Liver (tissue), 9 donors: ENCODE results near the gene TMC2. TPM values are rescaled to one million over a fixed set of nuclear protein-coding genes. Genes with fewer than 3 reads are reported as not detected.

Source experiments
- DNase-seq: peaks from one replicate; pipeline ENCODE4 v3.0.0-alpha.2; 2017; ENCODE audit warnings: low spot score
- H3K27ac ChIP-seq, 2 donors: one replicate each; pipeline ENCODE4 v1.7.0; 2013; ENCODE audit warnings: inconsistent platforms in 2 of 2, low read length in 2 of 2, control low read depth in 1 of 2, low read depth in 1 of 2, mild to moderate bottlenecking in 1 of 2
- H3K27me3 ChIP-seq, 4 donors: one replicate each; pipeline versions ENCODE4 v1.6.1 to v1.7.0; 2013; ENCODE audit warnings: low read length in 3 of 4, inconsistent platforms in 1 of 4, mild to moderate bottlenecking in 1 of 4, moderate library complexity in 1 of 4; ENCODE audit not compliant: control insufficient read depth in 4 of 4, insufficient read depth in 4 of 4
- H3K36me3 ChIP-seq, 4 donors: one replicate each; pipeline versions ENCODE4 v1.6.1 to v1.7.0; 2013; ENCODE audit warnings: low read length in 3 of 4, mild to moderate bottlenecking in 3 of 4, low read depth in 1 of 4, moderate library complexity in 1 of 4; ENCODE audit not compliant: control insufficient read depth in 4 of 4, insufficient read depth in 3 of 4
- H3K4me1 ChIP-seq, 4 donors: one replicate each; pipeline versions ENCODE4 v1.6.1 to v1.7.0; 2013; ENCODE audit warnings: low read length in 3 of 4, mild to moderate bottlenecking in 3 of 4, moderate library complexity in 1 of 4; ENCODE audit not compliant: control insufficient read depth in 4 of 4, insufficient read depth in 4 of 4
- H3K4me3 ChIP-seq, 3 donors: one replicate each; pipeline versions ENCODE4 v1.6.1 to v1.7.0; 2013; ENCODE audit warnings: low read length in 3 of 3, control low read depth in 1 of 3, low read depth in 1 of 3, mild to moderate bottlenecking in 1 of 3
- H3K9ac ChIP-seq, 2 donors: one replicate each; pipeline ENCODE4 v1.7.0; 2013; ENCODE audit warnings: low read length in 2 of 2, mild to moderate bottlenecking in 2 of 2, moderate library complexity in 2 of 2, control low read depth in 1 of 2, low read depth in 1 of 2
- H3K9me3 ChIP-seq, 4 donors: one replicate each; pipeline versions ENCODE4 v1.6.1 to v1.7.0; 2013; ENCODE audit warnings: low read length in 3 of 4; ENCODE audit not compliant: control insufficient read depth in 4 of 4
- EGR1 ChIP-seq, 2 donors: IDR thresholded peaks; 2 replicates each; pipeline ENCODE4 v1.6.1; 2016 to 2018; ENCODE audit warnings: antibody characterized with exemption in 2 of 2, low read depth in 2 of 2
- FOXA1 ChIP-seq: IDR thresholded peaks from 2 replicates; pipeline ENCODE4 v1.6.1; 2016; ENCODE audit warnings: antibody characterized with exemption
- FOXA2 ChIP-seq: IDR thresholded peaks from 2 replicates; pipeline ENCODE4 v1.6.1; 2016; ENCODE audit warnings: antibody characterized with exemption
- GABPA ChIP-seq, 2 donors: IDR thresholded peaks in 1 of 2; conservative IDR thresholded peaks in 1 of 2; 2 replicates each; pipeline ENCODE4 v1.6.1; 2016; ENCODE audit warnings: antibody characterized with exemption in 2 of 2, mild to moderate bottlenecking in 1 of 2, moderate library complexity in 1 of 2
- HNF4A ChIP-seq, 2 donors: conservative IDR thresholded peaks; 2 replicates each; pipeline ENCODE4 v1.6.1; 2016; ENCODE audit warnings: antibody characterized with exemption in 2 of 2, mild to moderate bottlenecking in 2 of 2
- JUND ChIP-seq, 2 donors: IDR thresholded peaks; 2 replicates each; pipeline ENCODE4 v1.6.1; 2016; ENCODE audit warnings: antibody characterized with exemption in 2 of 2
- NR2F2 ChIP-seq: IDR thresholded peaks from 2 replicates; pipeline ENCODE4 v1.6.1; 2016; ENCODE audit warnings: antibody characterized with exemption
- RAD21 ChIP-seq, 2 donors: IDR thresholded peaks; 2 replicates each; pipeline ENCODE4 v1.6.1; 2016; ENCODE audit warnings: antibody characterized with exemption in 2 of 2, mild to moderate bottlenecking in 2 of 2
- RXRA ChIP-seq, 2 donors: IDR thresholded peaks; 2 replicates each; pipeline ENCODE4 v1.6.1; 2017 to 2018; ENCODE audit warnings: antibody characterized with exemption in 2 of 2, mild to moderate bottlenecking in 1 of 2
- SP1 ChIP-seq: IDR thresholded peaks from 2 replicates; pipeline ENCODE4 v1.6.1; 2018; ENCODE audit warnings: antibody characterized with exemption, mild to moderate bottlenecking
- TAF1 ChIP-seq: conservative IDR thresholded peaks from 2 replicates; pipeline ENCODE4 v1.6.1; 2016; ENCODE audit warnings: antibody characterized with exemption, mild to moderate bottlenecking
- YY1 ChIP-seq: IDR thresholded peaks from 2 replicates; pipeline ENCODE4 v1.6.1; 2016; ENCODE audit warnings: antibody characterized with exemption, mild to moderate bottlenecking
- WGBS: extraction: QIAGEN DNeasy Blood & Tissue Kit; methylation state at CpG from one replicate; pipeline ENCODE4 v1.1.7; 2013; 5-methylcytosine and 5-hydroxymethylcytosine counted together
- polyA plus RNA-seq, 2 donors: library from polyadenylated mRNA; stranded (reverse) in 1 of 2; unstranded in 1 of 2; fragments of 200-250 nt in 1 of 2; fragments of >200 nt in 1 of 2; fragmentation: Nextera tagmentation in 1 of 2; extraction: Ambion mirVana in 1 of 2; gene quantifications; one replicate each; pipeline versions ENCODE4 v1.2.1 to v1.2.3, GENCODE V29; 2013 to 2015
- total RNA-seq, 2 donors: library from RNA; depleted of rRNA; stranded (reverse); fragments of >200 nt; gene quantifications; one replicate each; pipeline ENCODE4 v1.2.3, GENCODE V29; 2014
- TF ChIP-seq, protein P1 (sequence below): IDR thresholded peaks from 2 replicates; pipeline ENCODE4 v1.6.1; 2016; ENCODE audit warnings: antibody characterized with exemption
- TF ChIP-seq, protein P2 (sequence below): IDR thresholded peaks from 2 replicates; pipeline ENCODE4 v1.6.1; 2016; ENCODE audit warnings: antibody characterized with exemption
- TF ChIP-seq, protein P3 (sequence below): fragments of 150-350 bp; IDR thresholded peaks from 2 replicates; pipeline ENCODE4 v1.5.1; 2017; ENCODE audit warnings: improper control_type of control experiment, low read depth, low read length; ENCODE audit not compliant: missing input control
- TF ChIP-seq, protein P4 (sequence below): IDR thresholded peaks from 2 replicates; pipeline ENCODE4 v1.6.1; 2016; ENCODE audit warnings: antibody characterized with exemption, mild to moderate bottlenecking
- TF ChIP-seq, protein P5 (sequence below): IDR thresholded peaks from 2 replicates; pipeline ENCODE4 v1.6.1; 2016; ENCODE audit warnings: antibody characterized with exemption
- donor health status: healthy.
- donor health status: healthy.
- donor health status: healthy.
- donor health status: healthy.
- donor health status: healthy.

The TMC2 gene
- total and polyA plus RNA-seq, 4 donors: not detected

DNA sequence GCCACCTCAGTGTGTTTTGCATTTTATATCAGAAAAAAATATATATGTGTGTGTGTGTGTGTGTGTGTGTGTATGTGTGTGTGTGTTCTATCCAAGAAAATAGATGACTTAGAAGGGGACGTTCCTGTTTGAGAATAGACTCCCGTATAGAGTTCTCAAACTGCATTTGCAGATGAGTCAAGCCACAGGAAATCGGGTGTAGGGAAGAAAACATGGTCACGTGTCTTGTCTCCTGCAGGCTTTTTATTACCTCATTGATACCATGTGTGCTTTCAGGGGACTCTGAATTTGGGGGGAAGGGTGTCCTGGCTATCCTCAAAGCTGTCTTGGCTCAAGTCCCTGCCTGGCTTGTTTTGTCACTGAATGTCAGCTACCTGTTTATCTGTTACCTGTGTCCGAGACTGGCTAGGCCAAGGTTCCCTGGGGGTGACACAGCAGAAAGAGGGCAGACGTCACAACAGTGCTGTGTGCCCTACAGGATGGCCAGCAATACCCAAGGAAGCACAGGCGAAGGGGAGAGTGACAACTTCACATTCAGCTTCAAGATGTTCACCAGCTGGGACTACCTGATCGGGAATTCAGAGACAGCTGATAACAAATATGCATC is 60.4 kb downstream of the TMC2 start:
- Histone ChIP-seq H3K9ac (no peak overlapping the region), H3K36me3 (no peaks in the 10 kb centered on the region), H3K27me3 (peaks cover 0 to 3% (median 0%) of the 10 kb centered on the region in 4 donors), H3K9me3 (no peaks in the 10 kb centered on the region), H3K4me3 (no peak overlapping the region), H3K4me1 (no peaks in the 10 kb centered on the region), H3K27ac (no peak overlapping the region)
- TF ChIP-seq RAD21 (IDR thresholded peaks at IDR 0.05) (no peak), SP1 (no peak), FOXA2 (no peak), TAF1 (no peak), NR2F2 (no peak), JUND (IDR thresholded peaks at IDR 0.05) (no peak), FOXA1 (no peak), HNF4A (conservative IDR thresholded peaks at IDR 0.05) (no peak), GABPA (IDR thresholded peaks at IDR 0.05 in 1 of 2, conservative IDR thresholded peaks at IDR 0.05 in 1 of 2) (no peak), RXRA (IDR thresholded peaks at IDR 0.05) (no peak), YY1 (no peak), EGR1 (IDR thresholded peaks at IDR 0.05; ENCODE audit: low read depth in 2 of 2) (no peak)
- TF ChIP-seq, protein P1, sequence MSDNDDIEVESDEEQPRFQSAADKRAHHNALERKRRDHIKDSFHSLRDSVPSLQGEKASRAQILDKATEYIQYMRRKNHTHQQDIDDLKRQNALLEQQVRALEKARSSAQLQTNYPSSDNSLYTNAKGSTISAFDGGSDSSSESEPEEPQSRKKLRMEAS: no peak
- TF ChIP-seq, protein P2, sequence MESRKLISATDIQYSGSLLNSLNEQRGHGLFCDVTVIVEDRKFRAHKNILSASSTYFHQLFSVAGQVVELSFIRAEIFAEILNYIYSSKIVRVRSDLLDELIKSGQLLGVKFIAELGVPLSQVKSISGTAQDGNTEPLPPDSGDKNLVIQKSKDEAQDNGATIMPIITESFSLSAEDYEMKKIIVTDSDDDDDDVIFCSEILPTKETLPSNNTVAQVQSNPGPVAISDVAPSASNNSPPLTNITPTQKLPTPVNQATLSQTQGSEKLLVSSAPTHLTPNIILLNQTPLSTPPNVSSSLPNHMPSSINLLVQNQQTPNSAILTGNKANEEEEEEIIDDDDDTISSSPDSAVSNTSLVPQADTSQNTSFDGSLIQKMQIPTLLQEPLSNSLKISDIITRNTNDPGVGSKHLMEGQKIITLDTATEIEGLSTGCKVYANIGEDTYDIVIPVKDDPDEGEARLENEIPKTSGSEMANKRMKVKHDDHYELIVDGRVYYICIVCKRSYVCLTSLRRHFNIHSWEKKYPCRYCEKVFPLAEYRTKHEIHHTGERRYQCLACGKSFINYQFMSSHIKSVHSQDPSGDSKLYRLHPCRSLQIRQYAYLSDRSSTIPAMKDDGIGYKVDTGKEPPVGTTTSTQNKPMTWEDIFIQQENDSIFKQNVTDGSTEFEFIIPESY: no peak
- TF ChIP-seq, protein P3, sequence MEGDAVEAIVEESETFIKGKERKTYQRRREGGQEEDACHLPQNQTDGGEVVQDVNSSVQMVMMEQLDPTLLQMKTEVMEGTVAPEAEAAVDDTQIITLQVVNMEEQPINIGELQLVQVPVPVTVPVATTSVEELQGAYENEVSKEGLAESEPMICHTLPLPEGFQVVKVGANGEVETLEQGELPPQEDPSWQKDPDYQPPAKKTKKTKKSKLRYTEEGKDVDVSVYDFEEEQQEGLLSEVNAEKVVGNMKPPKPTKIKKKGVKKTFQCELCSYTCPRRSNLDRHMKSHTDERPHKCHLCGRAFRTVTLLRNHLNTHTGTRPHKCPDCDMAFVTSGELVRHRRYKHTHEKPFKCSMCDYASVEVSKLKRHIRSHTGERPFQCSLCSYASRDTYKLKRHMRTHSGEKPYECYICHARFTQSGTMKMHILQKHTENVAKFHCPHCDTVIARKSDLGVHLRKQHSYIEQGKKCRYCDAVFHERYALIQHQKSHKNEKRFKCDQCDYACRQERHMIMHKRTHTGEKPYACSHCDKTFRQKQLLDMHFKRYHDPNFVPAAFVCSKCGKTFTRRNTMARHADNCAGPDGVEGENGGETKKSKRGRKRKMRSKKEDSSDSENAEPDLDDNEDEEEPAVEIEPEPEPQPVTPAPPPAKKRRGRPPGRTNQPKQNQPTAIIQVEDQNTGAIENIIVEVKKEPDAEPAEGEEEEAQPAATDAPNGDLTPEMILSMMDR: no peak
- TF ChIP-seq, protein P4, sequence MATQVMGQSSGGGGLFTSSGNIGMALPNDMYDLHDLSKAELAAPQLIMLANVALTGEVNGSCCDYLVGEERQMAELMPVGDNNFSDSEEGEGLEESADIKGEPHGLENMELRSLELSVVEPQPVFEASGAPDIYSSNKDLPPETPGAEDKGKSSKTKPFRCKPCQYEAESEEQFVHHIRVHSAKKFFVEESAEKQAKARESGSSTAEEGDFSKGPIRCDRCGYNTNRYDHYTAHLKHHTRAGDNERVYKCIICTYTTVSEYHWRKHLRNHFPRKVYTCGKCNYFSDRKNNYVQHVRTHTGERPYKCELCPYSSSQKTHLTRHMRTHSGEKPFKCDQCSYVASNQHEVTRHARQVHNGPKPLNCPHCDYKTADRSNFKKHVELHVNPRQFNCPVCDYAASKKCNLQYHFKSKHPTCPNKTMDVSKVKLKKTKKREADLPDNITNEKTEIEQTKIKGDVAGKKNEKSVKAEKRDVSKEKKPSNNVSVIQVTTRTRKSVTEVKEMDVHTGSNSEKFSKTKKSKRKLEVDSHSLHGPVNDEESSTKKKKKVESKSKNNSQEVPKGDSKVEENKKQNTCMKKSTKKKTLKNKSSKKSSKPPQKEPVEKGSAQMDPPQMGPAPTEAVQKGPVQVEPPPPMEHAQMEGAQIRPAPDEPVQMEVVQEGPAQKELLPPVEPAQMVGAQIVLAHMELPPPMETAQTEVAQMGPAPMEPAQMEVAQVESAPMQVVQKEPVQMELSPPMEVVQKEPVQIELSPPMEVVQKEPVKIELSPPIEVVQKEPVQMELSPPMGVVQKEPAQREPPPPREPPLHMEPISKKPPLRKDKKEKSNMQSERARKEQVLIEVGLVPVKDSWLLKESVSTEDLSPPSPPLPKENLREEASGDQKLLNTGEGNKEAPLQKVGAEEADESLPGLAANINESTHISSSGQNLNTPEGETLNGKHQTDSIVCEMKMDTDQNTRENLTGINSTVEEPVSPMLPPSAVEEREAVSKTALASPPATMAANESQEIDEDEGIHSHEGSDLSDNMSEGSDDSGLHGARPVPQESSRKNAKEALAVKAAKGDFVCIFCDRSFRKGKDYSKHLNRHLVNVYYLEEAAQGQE: no peak
- TF ChIP-seq, protein P5, sequence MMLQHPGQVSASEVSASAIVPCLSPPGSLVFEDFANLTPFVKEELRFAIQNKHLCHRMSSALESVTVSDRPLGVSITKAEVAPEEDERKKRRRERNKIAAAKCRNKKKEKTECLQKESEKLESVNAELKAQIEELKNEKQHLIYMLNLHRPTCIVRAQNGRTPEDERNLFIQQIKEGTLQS: no peak
- WGBS: 69% methylated on average over 8 of the region's 8 CpGs
- DNase-seq: no peak
